HG03565 (cell line): Measurements from ENCODE around the gene DEFB119.
"Not testable (repeated sequence)": the region's sequence is repeated elsewhere in the genome, so short reads cannot be mapped to it uniquely, and the experiment has no call there.

Experiments
- ATAC-seq: cut with Tn5 transposase; IDR thresholded peaks from one replicate; pipeline ENCODE4 v1.9.1; 2021; ENCODE audit warnings: mild to moderate bottlenecking, moderate library complexity; ENCODE audit not compliant: unreplicated experiment

DEFB119 gene

GRCh38 chr20:31390490-31390889, at the start of gene DEFB119:
TSS of gene DEFB119 (minus strand) at chr20:31390590. CDS start at chr20:31390483, 107 bp downstream.
- ATAC-seq: no peak

GRCh38 chr20:31430568-31431115, 40.3 kb upstream of the DEFB119 start:
- ATAC-seq: no peak

- ATAC-seq: not testable (repeated sequence)
Observed at GRCh38 chr20:31427576-31427975, 37.2 kb upstream of the DEFB119 start.

DNA sequence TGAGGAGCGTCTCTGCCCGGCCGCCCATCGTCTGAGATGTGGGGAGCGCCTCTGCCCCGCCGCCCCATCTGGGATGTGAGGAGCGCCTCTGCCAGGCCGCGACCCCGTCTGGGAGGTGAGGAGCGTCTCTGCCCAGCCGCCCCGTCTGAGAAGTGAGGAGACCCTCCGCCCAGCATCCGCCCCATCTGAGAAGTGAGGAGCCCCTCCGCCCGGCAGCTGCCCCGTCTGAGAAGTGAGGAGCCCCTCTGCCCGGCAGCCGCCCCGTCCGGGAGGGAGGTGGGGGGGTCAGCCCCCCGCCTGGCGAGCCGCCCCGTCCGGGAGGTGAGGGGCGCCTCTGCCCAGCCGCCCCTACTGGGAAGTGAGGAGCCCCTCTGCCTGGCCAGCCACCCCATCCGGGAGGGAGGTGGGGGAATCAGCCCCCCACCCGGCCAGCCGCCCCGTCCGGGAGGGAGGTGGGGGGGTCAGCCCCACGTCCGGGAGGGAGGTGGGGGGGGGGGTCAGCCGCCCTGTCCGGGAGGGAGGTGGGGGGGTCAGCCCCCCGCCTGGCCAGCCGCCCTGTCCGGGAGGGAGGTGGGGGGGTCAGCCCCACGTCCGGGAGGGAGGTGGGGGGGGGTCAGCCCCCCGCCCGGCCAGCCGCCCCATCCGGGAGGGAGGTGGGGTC, 36.6 kb upstream of the DEFB119 start:
- ATAC-seq: not testable (repeated sequence)

DNA sequence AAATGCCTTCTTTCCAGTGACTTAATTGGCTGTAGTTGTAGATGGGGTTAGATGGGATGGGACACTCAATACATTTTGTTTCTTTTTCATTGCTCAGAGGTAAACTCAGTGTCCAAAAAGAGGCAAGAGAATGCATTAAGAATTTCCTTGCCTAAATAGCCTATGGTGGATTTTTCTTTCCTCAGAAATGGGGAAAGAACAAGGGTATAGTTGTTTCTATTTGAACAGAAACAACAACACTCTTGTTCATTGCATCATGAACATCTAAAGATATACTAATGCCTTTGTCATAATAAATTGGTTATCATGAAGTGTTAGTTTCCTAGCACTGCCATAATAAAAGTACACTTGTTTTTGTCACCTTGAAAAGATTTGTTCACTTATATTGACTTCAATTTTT, 35.4 kb upstream of the DEFB119 start:
- no peak for ATAC-seq

GRCh38 chr20:31418307-31418706, 27.9 kb upstream of the DEFB119 start:
- no peak for ATAC-seq

DNA sequence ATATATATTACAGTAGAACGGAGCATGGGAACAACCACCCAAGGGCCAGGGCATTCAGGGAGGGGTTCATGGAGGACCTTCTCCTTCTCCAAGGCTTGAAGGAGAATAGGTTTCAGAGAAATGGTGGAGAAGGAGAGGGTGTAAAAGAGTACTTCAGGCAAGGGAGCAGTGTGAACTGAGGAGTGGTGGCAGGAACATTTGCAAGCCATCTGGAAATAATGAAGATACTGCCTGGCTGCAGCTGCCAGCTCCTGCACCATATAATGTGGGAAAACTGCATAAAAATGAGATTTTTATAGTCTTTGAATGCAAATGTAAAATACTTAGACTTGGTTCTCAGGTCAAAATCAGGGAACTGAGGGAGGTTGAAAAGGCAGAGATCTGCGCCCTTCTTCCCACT, 25.3 kb upstream of the DEFB119 start:
- no peak for ATAC-seq

- ATAC-seq: no peak
Observed at GRCh38 chr20:31414381-31414780, 24.0 kb upstream of the DEFB119 start.

GRCh38 chr20:31410011-31410410, 19.6 kb upstream of the DEFB119 start:
- no peak for ATAC-seq

DNA sequence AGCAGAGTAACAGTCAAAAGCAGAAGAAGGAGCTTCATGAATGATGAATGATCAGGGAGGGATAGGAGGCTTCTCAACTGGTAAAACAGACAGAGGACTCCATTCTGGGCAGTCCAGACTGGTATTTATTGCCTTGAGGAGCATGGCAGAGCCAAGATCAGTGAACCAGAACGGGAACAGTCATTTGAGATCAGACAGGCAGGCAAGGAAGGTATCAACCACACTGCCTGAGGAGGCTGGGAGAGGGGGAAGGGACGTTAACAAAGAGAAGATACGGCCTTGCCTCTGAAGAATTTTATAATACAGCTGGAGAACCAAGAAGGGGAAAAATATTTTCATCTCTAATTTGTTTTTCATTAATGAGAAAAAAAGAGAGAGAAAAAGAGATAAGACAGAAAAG, 15.7 kb upstream of the DEFB119 start, which contains the start of gene DEFB121:
Gene DEFB121 (minus strand): TSS at position 101 of the 400 bp plus-strand sequence. CDS start 63 bp downstream, at position 38.
- no peak for ATAC-seq

DNA sequence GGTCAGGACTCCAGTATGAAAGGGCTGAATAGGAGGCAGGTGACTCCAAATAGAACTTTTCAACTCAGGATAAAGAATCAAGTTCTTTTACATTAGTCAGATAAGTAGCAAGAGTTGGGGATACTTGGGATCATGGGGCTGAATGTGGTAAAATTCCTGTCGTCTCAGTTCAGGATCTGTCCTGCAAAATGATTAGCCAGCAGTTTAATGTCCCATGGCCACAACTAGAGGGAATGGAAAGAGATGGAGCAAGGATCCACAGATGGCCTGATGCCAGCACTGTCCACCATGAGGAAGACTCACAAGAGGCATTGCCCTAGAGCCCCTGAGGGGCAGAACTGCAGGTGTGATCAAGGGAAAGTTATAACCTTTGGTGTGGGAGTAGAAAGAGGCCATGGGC, 13.5 kb upstream of the DEFB119 start:
- ATAC-seq: no peak

GRCh38 chr20:31394900-31395299, 4.5 kb upstream of the DEFB119 start:
- no peak for ATAC-seq

DNA sequence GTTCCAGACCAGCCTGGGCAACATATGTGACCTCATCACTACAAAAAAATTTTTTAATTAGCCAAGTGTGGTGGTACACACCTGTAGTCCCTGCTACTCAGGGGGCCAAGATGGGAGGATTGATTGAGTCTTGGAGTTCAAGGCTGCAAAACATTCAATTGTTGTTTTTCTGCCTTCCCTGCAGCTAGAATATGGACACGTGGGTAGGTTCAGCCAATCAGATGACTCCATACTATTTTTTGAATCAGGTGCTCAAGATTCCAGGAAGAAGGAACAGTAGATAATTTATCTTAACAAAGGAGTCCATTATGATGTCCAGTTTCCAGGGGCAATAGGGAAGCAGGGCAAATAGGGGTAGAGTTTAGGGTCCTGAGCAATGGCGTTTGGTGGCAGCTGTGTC, 2.4 kb upstream of the DEFB119 start:
- no peak for ATAC-seq

DNA sequence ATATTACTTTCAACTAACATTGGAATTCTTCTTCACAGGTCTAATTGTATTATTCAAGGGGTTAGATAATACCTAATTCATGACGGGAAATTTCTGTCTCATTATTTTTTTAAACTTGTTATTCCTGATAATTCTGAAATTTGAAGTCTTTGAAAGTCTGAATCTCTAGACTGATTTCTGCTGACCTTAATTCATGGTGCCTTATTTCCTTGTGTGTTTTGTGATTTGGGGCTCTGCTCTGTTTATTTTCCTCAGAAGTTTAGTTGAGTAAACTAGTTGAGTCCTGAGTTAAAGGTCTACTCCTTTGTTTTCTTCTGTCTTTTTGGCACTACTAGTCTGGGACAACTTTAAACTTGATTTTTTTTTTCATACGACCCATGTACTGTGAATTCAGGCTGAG, 16.0 kb downstream of the DEFB119 start:
- ATAC-seq: no peak

- no peak for ATAC-seq
Observed at GRCh38 chr20:31368301-31368700, 22.1 kb downstream of the DEFB119 start, which contains the start of gene DEFB118. TSS of gene DEFB118 (plus strand) at chr20:31368601. CDS start at chr20:31368651, 50 bp downstream.

GRCh38 chr20:31364272-31364671, 26.1 kb downstream of the DEFB119 start:
- ATAC-seq: not testable (repeated sequence)

GRCh38 chr20:31363295-31363694, 27.1 kb downstream of the DEFB119 start:
- ATAC-seq: no peak

GRCh38 chr20:31355981-31356380, 34.4 kb downstream of the DEFB119 start:
- no peak for ATAC-seq

DNA sequence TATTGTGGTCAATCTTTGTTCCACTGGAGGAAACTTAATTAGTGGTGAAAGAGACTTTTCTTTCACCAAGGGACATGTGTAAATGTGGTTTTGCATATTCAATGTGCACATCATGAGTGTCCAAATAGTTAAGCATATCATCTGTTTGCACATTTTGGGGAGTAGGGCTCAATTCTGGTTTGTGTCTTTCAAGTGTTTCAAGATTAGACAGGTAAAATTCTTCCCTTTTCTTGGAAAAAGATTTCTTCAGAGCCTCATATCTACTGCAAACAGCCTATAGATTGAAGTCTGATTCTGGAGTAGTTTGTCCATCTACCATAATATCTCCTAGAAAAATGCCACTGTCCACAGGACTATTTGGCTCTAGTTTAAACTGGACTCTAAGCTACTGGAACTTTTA, 48.9 kb downstream of the DEFB119 start:
- ATAC-seq: no peak

DNA sequence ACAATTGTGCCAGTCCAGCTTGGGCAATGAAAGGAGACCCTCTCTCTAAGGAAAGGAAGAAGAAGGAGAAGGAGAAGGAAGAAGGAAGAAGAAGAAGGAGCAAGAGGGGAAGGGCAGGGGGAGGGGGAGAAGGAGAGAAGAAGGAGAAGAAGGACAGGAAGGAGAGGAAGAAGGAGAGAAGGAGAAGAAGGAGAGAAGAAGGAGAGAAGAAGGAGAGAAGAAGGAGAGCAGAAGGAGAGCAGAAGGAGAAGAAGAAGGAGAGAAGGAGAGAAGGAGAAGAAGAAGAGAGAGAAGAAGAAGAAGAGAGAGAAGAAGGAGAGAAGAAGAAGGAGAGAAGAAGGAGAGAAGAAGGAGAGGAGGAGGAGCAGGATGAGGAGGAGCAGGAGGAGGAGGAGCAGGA, 59.5 kb downstream of the DEFB119 start:
- ATAC-seq: no peak
